Neutrophil (primary cell): ENCODE measurements around the gene DNAJB6.

Experiments used
- H3K27ac ChIP-seq: fragments of 200-600 bp; sonication (generic); 2 replicates; pipeline ENCODE4 v1.5.1; 2016; ENCODE audit warnings: mild to moderate bottlenecking, moderate library complexity
- H3K27me3 ChIP-seq: fragments of 200-600 bp; sonication (generic); 2 replicates; pipeline ENCODE4 v1.6.0; 2016; ENCODE audit warnings: mild to moderate bottlenecking
- H3K36me3 ChIP-seq: fragments of 200-600 bp; sonication (generic); 2 replicates; pipeline ENCODE4 v1.5.1; 2017
- H3K4me1 ChIP-seq, 2 experiments: fragments of 200-600 bp in 1 of 2; sonication (generic) in 1 of 2; 1 replicate in 1 of 2; 2 replicates in 1 of 2; pipeline versions ENCODE4 v1.5.1 to v1.6.1; 2013 to 2016; ENCODE audit warnings: low read depth in 1 of 2, low read length in 1 of 2, mild to moderate bottlenecking in 1 of 2, moderate library complexity in 1 of 2; ENCODE audit not compliant: control insufficient read depth in 1 of 2, insufficient read depth in 1 of 2
- H3K4me3 ChIP-seq, 2 experiments: fragments of 200-600 bp in 1 of 2; sonication (generic) in 1 of 2; 1 replicate in 1 of 2; 2 replicates in 1 of 2; pipeline ENCODE4 v1.5.1; 2013 to 2016; ENCODE audit warnings: low read depth in 1 of 2, low read length in 1 of 2, mild to moderate bottlenecking in 1 of 2, moderate library complexity in 1 of 2
- H3K9me3 ChIP-seq: fragments of 200-600 bp; sonication (generic); 2 replicates; pipeline ENCODE4 v1.5.1; 2016
- CTCF ChIP-seq: fragments of 200-600 bp; sonication (generic); IDR thresholded peaks from 2 replicates; pipeline ENCODE4 v1.5.1; 2016; ENCODE audit warnings: antibody characterized with exemption

DNAJB6 gene

GRCh38 chr7:157336383-157337315, at the start of gene DNAJB6:
Gene DNAJB6 (plus strand): TSS chr7:157337004. CDS start chr7:157358573, 21,569 bp downstream.
- Histone ChIP-seq H3K27me3 (no peaks in the 10 kb centered on the region), H3K4me3 (peak within 1 kb of the TSS; percentile 85 to 98), H3K36me3 (peaks cover 4% of the 10 kb centered on the region)

GRCh38 chr7:157291404-157292080, 45.3 kb upstream of the DNAJB6 start:
- no peaks in the 10 kb centered on the region for H3K27me3 ChIP-seq
- H3K4me1 ChIP-seq: no peaks in the 10 kb centered on the region
- H3K36me3 ChIP-seq: no peaks in the 10 kb centered on the region
- TF ChIP-seq CTCF: no peak
- H3K27ac ChIP-seq: no peak overlapping the region
- no peaks in the 10 kb centered on the region for H3K9me3 ChIP-seq
- H3K4me3 ChIP-seq: no peak overlapping the region

More at GRCh38 chr7:157336383-157337315, at the start of gene DNAJB6:
- Histone ChIP-seq H3K9me3 (no peaks in the 10 kb centered on the region), H3K4me1 (peaks cover 33 to 42% of the 10 kb centered on the region in 2 experiments), H3K27ac (peak within 1 kb of the TSS; percentile 99)
- TF ChIP-seq CTCF: peak; percentile 53

- no peaks in the 10 kb centered on the region for H3K27me3 ChIP-seq
- H3K27ac ChIP-seq: no peak overlapping the region
- H3K9me3 ChIP-seq: no peaks in the 10 kb centered on the region
- no peaks in the 10 kb centered on the region for H3K4me1 ChIP-seq
- TF ChIP-seq CTCF: no peak
- no peaks in the 10 kb centered on the region for H3K36me3 ChIP-seq
- no peak overlapping the region for H3K4me3 ChIP-seq
Observed at GRCh38 chr7:157292258-157292657, 44.5 kb upstream of the DNAJB6 start.

GRCh38 chr7:157292770-157293412, 43.9 kb upstream of the DNAJB6 start:
- Histone ChIP-seq H3K36me3 (no peaks in the 10 kb centered on the region), H3K4me3 (no peak overlapping the region), H3K9me3 (no peaks in the 10 kb centered on the region), H3K27me3 (no peaks in the 10 kb centered on the region), H3K4me1 (no peaks in the 10 kb centered on the region), H3K27ac (no peak overlapping the region)
- TF ChIP-seq CTCF: no peak

- Histone ChIP-seq H3K36me3 (no peaks in the 10 kb centered on the region), H3K4me1 (peaks cover 0 to under 1% of the 10 kb centered on the region in 2 experiments), H3K9me3 (no peaks in the 10 kb centered on the region), H3K4me3 (no peak overlapping the region), H3K27ac (no peak overlapping the region), H3K27me3 (no peaks in the 10 kb centered on the region)
- no peak for TF ChIP-seq CTCF
Observed at GRCh38 chr7:157293413-157293788, 43.4 kb upstream of the DNAJB6 start.
